CD4-positive, alpha-beta T cell treated with Interleukin-6 for 4 hours (primary cell): Measurements from ENCODE around the gene TMEM89.
A peak's percentile ranks its signal among the peaks of the same experiment; 100 is the strongest.

Experiments
- DNase-seq: peaks from one replicate; pipeline ENCODE4 v3.0.0-alpha.2; 2020; ENCODE audit warnings: mixed read lengths

TMEM89 gene

DNA sequence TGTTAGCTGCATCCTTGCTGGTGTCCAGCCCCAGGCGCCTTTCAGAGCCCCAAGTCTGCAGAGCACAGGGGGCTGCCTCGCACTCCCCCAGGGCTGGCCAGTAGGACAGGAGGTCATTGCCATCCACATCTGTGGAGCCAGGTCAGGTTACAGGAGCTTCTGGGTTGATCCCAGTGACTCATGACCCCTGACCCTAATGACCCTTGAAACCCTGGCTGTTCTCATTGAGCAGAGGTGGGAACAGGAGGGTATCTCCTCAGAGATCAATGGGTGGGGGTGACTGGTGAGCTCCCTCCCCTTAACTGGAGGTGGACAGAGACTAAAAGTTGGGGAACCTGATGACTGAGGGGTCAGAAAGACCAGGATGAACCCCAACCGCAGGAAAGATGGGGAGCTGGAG is 19.8 kb upstream of the TMEM89 start:
- no peak for DNase-seq

DNA sequence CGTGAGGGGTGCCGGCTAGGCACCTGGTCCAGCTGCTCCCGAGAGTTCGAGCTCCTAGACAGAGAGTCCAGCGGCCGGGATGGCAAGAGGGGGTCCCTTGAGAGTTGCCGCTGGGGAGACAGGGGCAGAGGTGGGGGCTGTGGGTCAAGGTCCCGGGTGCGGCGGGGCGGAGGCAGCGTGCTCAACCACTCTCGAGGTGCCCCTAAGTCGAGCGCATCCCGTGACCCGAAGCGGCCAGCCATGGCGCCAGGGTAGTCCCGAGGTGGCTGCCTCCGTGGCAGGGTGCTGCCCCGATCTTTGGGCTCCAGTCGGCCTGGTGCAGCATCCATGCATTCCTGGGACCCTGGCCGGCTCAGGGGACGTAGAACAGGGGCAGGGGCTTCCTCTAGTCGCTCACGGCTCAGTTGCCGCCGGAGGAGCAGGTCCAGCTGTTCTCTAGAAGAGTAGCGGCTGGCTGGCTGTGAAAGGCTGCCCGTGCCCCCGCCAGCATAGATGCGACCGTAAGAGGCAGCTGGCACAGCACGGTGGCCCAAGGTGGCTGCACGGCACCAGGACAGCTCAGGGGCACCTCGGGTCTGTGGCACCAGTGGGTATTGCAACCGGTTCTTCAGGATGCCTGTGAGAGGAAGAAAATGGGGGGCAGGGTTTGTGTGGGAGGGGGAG is 18.5 kb upstream of the TMEM89 start:
- DNase-seq, result no peak

DNA sequence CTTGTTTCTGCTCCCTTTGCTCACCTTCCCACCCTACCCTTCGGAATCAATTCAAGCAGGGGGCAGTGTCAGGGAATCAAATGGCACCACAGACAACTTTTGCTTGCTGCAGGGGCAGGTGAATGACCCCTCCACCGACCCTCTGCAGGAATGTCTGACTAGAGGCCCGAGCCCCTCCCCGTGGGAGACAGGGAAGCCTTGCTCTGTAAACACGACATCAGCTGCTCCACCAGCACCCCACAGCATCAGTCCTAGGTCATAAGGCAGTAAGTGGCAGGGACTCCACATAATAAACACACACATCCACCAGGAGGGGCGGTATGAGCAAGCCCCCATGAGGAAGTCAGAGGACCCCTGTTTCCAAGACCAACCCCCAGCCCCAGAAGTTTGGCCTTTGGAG is 15.7 kb upstream of the TMEM89 start:
- no peak for DNase-seq

DNA sequence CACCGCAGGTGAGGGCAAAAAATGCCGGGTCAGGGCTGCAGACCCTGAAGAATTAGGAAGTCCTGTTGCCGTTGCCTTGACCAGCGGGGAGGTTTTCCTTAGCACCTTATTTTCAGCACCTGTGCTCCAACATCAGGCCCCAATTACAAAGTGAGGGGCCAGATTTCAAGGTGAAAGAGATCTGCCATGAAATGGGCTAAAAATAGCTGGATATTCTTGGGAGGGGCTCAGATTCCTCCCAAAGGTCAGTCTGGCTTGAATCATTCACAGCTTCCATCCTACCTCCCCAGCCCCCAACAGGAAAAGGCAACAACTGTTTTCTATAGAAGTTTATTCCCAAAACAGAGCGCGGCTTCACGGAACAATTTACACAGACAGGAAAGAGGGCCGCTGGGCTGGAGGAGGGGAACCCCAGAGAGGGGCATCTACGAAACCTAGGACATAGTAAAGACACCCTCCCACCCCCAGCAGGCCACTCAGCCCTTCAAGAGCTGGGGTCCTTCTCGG is 14.6 kb upstream of the TMEM89 start:
- DNase-seq, result no peak

GRCh38 chr3:48635222-48636021 is 13.9 kb upstream of the TMEM89 start, which contains the start of gene SLC26A6:
Gene SLC26A6, minus strand, starts transcription at chr3:48635461. Its CDS starts 68 bp downstream, at chr3:48635393.
- peak; percentile 96 for DNase-seq

DNA sequence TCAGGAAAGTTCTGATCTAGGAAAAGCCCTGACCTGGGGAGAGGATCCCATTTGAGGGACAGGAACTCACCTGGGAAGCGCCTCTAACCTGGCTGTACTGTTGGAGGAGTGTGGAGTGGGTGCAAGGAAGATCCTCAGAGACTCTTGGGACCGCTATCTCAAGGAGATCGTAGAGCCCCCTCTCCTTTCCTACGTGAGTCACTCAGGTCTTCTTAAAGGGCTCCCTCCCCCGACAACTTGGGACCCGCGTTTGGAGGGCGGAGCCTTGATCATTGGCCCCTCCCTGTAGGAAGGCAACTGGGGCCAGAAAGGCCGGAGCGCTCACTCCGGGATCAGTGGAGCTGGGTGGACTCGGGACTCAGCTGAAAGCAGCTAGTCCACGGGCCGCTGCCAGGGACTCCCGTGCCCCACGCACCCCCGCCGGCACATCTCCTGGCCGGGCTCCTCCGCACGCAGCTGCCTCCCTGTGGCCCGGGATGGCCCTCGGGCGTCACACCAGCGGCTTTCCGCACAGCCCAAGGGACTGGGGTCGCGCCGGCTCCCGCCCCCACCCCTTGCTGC is 13.2 kb upstream of the TMEM89 start:
- peak; percentile 71 for DNase-seq

GRCh38 chr3:48633743-48634142 is 12.2 kb upstream of the TMEM89 start:
- no peak for DNase-seq

DNA sequence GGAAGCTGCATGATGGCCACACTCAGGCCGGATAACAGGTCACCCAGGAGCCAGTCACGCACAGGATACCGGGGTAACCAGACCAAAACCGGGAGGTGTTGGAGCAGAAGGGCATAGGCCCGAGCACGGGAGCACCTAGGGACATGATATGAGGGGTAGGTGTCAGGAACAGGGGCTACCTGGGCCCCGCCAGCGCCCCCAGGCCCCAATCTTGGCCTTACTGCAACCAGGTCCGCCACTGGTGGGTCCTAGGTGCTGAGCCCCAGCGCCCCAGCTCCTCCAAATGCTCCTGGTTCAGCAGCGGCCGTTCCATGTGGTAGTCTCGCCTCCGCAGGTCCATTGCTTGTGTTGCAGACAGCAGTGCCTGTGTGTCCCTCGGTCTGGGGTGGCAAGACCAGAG is 11.7 kb upstream of the TMEM89 start:
- no peak for DNase-seq

- DNase-seq, result no peak
Observed at GRCh38 chr3:48631516-48632448, 10.2 kb upstream of the TMEM89 start.

- no peak for DNase-seq
Observed at GRCh38 chr3:48630833-48631232, 9.3 kb upstream of the TMEM89 start.

DNA sequence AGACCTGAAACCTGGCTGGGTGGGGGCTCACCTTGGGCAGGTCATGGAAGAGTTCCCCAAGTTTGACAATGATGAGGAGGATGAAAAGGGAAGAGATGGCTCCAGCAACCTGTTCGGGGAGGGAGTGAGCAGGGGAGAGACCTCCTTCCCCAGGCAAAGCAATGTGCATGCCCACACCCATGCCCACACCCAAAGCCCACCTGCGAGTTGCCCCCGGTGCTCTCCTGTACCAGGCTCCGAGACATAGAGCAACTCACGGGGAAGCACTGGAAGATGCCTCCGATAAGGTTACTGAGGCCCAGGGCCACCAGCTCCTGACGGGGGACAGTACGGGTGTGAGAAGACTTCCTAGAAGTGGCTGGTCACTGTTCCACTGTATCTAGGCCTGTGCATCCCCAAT is 8.8 kb upstream of the TMEM89 start:
- DNase-seq, result no peak

DNA sequence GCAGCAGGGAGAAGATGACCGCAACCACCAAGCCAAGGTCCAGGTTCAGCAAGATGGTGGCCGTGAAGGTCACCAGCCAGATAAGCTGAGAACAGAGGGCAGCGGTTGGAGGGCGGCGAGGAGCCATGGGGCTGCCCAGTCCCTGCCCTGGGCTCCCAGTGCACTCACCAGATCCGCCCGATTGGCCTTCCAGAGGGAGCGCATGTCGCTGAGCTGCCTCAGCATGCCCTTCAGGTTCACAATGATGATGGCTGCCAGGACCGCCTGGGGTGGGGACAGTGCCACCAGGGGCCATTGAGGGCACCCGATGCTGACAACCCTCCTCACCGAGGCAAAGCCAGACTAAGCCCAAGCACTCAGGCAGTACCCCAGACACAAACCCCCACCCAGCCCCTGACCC is 8.3 kb upstream of the TMEM89 start:
- no peak for DNase-seq

DNA sequence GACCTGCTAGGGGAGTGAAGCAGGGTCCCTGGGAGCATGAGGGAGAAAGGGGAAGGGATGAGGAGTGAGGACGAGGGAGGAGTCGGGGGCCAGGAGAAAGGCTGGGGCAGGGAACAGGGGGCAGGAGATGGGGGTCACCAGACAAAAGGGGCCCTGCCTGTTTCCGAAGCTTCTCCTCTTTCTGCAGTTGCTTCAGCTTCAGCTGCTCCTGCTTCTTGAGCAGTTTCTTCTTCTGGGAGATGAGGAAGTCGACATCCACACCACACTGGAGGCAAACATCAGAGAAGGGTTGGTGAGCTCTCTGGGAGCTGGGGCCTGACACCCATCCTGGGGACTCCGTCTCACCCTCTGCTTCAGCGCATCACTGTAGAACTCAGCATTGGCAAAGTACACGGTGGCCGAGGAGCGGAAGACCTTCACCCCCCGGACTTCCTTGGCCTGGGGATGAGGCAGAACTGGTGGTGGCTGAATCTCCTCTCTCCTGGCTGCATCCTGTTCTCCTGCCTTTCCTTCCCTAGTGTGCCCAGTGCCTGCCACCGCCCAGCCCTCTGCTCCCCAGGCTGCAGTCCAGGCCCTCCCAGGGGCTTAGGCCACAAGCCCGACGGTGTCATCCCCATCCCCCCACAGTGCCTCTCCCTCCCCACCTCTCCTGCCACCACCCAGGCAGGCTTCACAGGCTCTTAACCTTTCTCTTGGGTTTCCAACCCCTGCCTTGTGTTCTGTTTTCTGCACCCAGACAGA is 6.9 kb upstream of the TMEM89 start:
- DNase-seq, result no peak

GRCh38 chr3:48625600-48625999 is 4.0 kb upstream of the TMEM89 start:
- DNase-seq, result no peak

DNA sequence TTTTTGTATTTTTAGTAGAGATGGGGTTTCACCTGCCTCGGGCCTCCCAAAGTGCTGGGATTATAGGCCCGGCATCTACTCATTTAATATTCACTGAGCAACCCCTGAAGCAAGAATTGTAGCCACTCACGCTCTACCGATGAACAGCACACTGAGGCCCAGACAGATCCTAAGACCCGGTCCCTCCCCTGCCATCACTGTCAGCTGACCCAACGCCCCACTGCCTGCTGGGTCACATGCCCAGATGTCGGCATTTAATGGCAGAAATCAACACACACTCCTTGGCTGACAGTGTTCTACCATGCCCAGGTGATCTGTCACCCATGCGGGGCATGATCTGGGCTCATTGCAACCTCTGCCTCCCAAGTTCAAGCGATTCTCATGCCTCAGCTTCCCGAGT is 3.2 kb upstream of the TMEM89 start:
- DNase-seq, result no peak

DNA sequence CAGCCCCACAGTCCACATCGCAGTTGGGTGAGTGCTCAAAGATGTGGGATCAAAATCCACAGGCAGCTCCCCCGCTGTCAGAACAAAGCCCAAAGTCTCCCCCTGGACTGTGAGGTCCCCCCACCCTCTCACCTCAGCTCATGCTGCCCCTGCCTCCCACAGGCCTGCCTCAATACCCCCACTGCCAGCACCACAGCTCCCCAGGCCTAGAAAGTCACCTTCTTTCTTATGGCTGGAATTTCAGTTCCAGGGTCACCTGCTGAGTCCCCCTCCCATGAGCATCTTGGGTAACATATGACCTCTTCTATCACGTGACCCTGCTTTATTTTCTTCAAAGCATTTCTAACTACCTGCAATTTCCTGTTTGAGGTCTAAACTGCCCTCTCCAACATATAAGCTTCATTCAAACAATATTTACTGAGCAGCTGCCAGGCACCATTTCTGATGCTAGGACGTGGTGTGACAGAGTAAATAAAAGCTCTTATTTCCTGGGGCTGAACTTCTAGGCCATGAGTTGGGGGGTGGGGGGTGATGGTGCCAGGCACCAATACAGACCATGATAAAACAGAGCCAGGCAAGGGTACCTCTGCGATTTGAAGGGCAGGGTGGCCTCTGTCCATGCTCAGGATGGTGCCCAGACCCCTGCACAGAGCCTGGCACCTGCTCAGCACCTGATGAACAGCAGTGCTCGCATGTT is 2.4 kb upstream of the TMEM89 start:
- no peak for DNase-seq

DNA sequence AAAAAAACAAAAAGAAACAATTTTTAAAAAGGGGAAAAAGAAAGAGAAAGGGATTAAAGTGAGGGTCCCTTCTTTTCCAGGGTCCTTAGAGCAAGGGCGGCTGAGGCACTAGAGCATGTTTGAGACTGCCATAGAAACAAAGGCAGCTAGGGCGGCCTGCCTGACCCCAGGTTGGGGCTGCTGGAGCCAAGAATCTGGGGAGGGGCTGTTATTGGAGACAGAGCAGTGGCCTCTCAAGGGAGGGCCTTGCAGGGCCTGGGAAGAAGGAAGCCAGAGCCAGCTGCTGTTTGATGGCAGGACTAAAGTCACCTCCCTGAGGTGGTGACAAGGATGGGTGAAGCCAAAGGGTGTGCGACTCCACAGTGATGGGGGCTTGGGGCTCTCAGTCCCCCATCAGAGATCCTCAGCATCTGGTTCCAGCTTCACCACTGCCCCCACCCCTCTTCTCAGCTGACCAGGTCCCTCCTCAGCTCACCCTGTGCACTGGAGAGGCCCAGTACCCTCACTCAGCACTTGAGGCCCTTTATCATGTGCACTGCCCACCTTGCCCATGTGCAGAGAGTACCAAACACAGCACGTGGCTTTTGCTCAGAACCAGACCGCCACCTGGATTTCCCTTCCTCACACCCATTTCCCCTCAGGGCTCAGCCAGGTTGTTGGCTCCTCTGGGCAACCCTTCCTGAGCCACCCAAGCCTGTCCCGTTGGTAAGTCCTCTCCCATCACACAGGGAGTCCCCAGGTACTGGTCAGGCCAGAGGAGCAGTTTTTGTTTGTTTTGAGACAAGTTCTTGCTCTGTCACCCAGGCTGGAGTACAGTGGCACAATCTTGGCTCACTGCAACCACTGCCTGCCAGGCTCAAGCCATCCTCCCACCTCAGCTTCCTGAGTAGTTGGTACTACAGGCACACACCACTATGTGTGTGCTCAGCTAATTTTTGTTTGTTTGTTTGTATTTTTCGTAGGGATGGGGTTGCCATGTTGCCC is 1.7 kb downstream of the TMEM89 start:
- DNase-seq, result no peak

DNA sequence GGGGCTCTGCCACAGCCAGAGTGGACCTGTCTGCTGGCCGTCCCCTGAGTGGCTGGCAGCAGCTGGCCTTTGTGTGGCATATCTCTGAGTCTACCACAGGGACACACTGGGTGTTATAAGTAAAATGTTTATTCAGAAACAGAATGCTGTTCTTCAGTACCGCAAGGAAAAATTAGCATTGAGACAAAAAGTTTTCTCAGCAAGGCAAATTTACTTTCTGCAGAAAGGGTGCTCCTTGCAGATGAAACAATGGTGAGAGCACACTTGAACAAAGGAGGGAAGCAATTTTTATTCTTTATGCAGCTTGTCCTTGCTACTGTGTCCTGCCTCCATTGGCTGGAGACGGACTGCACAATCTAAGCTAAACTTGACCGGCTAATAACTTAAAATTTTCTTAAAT is 4.0 kb downstream of the TMEM89 start:
- no peak for DNase-seq

DNA sequence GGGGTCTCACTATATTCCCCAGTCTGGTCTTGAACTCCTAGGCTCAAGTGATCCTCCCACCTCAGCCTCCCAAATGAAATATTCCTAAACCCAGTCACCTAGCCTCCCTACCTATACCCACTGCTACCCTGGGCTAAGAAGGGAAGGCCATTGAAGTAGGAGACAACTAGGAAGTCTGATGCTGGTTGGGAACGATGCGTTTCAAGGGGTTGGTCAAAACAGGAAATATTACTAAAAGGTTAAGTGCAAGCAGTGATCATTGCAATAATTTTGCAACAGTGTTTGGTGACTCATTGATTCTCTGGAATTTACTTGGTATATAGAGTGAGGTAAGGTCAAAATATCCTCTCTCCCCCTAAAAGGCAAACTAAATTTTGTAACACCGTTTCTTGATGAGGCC is 7.5 kb downstream of the TMEM89 start:
- DNase-seq, result no peak

DNA sequence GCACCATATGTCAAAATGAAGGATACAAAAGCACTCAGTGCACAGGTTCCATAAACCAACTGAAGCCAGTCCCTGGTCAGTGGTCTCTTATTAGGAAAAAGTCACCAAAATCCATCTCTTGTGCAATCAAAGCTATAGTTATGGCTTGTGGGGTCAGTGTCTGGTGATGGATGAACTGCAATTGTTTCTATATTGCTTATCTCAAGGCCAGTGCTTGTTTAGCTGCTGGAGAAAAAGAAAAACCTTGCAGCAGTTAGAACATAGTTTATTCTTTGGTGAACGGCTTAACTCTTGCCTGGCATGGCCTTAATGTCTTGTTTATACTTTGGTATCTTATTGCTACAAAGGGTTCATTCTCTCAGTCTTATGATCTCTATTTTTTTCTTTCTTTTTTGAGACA is 9.3 kb downstream of the TMEM89 start:
- no peak for DNase-seq
